ENCODE measurements around the gene TSFM. TPM values are rescaled to one million over a fixed set of nuclear protein-coding genes. Genes with fewer than 3 reads are reported as not detected.

Gene TSFM
- total and polyA plus RNA-seq, 2 of the 13 experiments (the other 11 are each of a cell fraction or from before 2014, with no cell fraction given) = 29.8 to 68.3 TPM

GRCh38 chr12:57737467-57738460 lies 44.8 kb upstream of the TSFM start (continued):
- TF ChIP-seq ARID4A (CRISPR knock-in tag; IDR thresholded peaks at IDR 0.05; ENCODE audit: borderline replicate concordance) = 0 out of 2 replicates have a peak, but pooled peaks have one; percentile 32
- peak; percentile 27; the same call in 1 of the 2 replicates for TF ChIP-seq MYC (CRISPR knock-in tag; IDR thresholded peaks at IDR 0.05; ENCODE audit: borderline replicate concordance)
- TF ChIP-seq HMGXB4 (CRISPR knock-in tag; IDR thresholded peaks at IDR 0.05; ENCODE audit: borderline replicate concordance in 1 of 2, low read depth in 1 of 2) = 0 out of 4 replicates have a peak, but pooled peaks of 1 of the 2 experiments have one; percentile 22
- no peak for TF ChIP-seq NR2F6 (IDR thresholded peaks at IDR 0.05)
- peak; percentile 46; the same call in 1 of the 2 replicates for TF ChIP-seq NR2F6 (CRISPR knock-in tag; IDR thresholded peaks at IDR 0.05)
- no peak for TF ChIP-seq KMT2B (CRISPR knock-in tag; IDR thresholded peaks at IDR 0.05)
- TF ChIP-seq NR2C2 (CRISPR knock-in tag; IDR thresholded peaks at IDR 0.05; ENCODE audit: borderline replicate concordance) = peak; percentile 58
- TF ChIP-seq FOXM1 (CRISPR knock-in tag; IDR thresholded peaks at IDR 0.05) = no peak
- no peak for TF ChIP-seq PHF5A (CRISPR knock-in tag; IDR thresholded peaks at IDR 0.05; ENCODE audit: low read depth, unreplicated experiment)
- TF ChIP-seq ZNF816 (CRISPR knock-in tag; IDR thresholded peaks at IDR 0.05; ENCODE audit: borderline replicate concordance) = no peak
- no peak for TF ChIP-seq RORA (CRISPR knock-in tag; IDR thresholded peaks at IDR 0.05)
- no peak for TF ChIP-seq IKZF1 (IDR thresholded peaks at IDR 0.05)
- TF ChIP-seq MEIS2 (CRISPR knock-in tag; IDR thresholded peaks at IDR 0.05) = no peak
- TF ChIP-seq ZNF687 (CRISPR knock-in tag; IDR thresholded peaks at IDR 0.05) = peak; percentile 57; the same call in 1 of the 2 replicates
- no peak for TF ChIP-seq ZNF143 (CRISPR knock-in tag; IDR thresholded peaks at IDR 0.05)
- TF ChIP-seq HNF1B (CRISPR knock-in tag; IDR thresholded peaks at IDR 0.05) = 0 out of 2 replicates have a peak, but pooled peaks have one; percentile 4
